GM12892 (cell line): Measurements from ENCODE around the gene SRRT.
"Not testable (repeated sequence)": the region's sequence is repeated elsewhere in the genome, so short reads cannot be mapped to it uniquely, and the experiment has no call there.

Experiments used
- POLR2A ChIP-seq: IDR thresholded peaks from 2 replicates; pipeline ENCODE4 v1.6.1; 2011; ENCODE audit warnings: low read depth, low read length, control low read depth
- POLR2AphosphoS5 ChIP-seq: IDR thresholded peaks from 2 replicates; pipeline ENCODE4 v1.6.1; 2011; ENCODE audit warnings: low read depth, low read length, control low read depth
- TAF1 ChIP-seq: IDR thresholded peaks from 2 replicates; pipeline ENCODE4 v1.6.1; 2011; ENCODE audit warnings: low read depth, mild to moderate bottlenecking, control low read depth, low read length, borderline replicate concordance

DNA sequence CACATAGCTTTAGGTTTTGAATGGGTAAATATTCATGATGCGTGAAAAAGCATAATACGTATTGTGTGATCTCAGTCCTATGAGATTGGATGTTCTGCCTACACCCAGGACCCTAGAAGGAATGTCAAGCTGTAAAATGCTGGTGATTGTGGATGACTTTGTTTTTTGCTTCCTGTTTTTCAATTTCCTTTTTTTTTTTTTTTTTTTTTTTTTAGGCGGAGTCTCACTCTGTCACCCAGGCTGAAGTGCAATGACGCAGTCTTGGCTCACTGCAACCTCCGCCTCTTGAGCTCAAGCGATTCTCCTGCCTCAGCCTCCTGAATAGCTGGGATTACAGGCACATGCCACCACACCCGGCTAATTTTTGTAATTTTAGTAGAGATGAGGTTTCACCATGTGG, 35.5 kb downstream of the SRRT start:
- TF ChIP-seq POLR2AphosphoS5, POLR2A, TAF1: not testable (repeated sequence)
